DOHH2 (cell line): Measurements from ENCODE around the gene KCNIP3.
A peak's percentile ranks its signal among the peaks of the same experiment; 100 is the strongest.

Experiments used
- H3F3A ChIP-seq: fragments of 200-600 bp; sonication (generic), shearing (Covaris generic); 2 replicates; pipeline ENCODE4 v1.6.0; 2016; ENCODE audit warnings: antibody characterized with exemption, mild to moderate bottlenecking; ENCODE audit not compliant: control insufficient read depth, insufficient read depth
- H3K27ac ChIP-seq: fragments of 200-600 bp; sonication (generic); 2 replicates; pipeline ENCODE4 v1.5.1; 2014; ENCODE audit warnings: low read depth, mild to moderate bottlenecking, low read length, moderate library complexity
- H3K27me3 ChIP-seq: fragments of 200-600 bp; sonication (generic); 2 replicates; pipeline ENCODE4 v1.6.1; 2014; ENCODE audit warnings: mild to moderate bottlenecking, low read length, mixed read lengths; ENCODE audit not compliant: control insufficient read depth
- H3K36me3 ChIP-seq: fragments of 200-600 bp; sonication (generic); 2 replicates; pipeline ENCODE4 v1.6.1; 2014; ENCODE audit warnings: mild to moderate bottlenecking, low read length, moderate library complexity, mixed read lengths; ENCODE audit not compliant: control insufficient read depth
- H3K4me1 ChIP-seq: fragments of 200-600 bp; sonication (generic); 2 replicates; pipeline ENCODE4 v1.6.1; 2014; ENCODE audit warnings: mild to moderate bottlenecking, low read length, mixed read lengths; ENCODE audit not compliant: control insufficient read depth
- H3K4me2 ChIP-seq: fragments of 200-600 bp; sonication (generic); 2 replicates; pipeline ENCODE4 v1.6.0; 2014; ENCODE audit warnings: mild to moderate bottlenecking, low read length, moderate library complexity
- H3K4me3 ChIP-seq: fragments of 200-600 bp; sonication (generic); 2 replicates; pipeline ENCODE4 v1.5.1; 2014; ENCODE audit warnings: mild to moderate bottlenecking, low read length, mixed read lengths
- H3K79me2 ChIP-seq: fragments of 200-600 bp; sonication (generic); 2 replicates; pipeline ENCODE4 v1.6.1; 2014; ENCODE audit warnings: mild to moderate bottlenecking, low read length, mixed read lengths; ENCODE audit not compliant: control insufficient read depth
- H3K9me2 ChIP-seq: fragments of 200-600 bp; sonication (generic); replicated peaks from 2 replicates; pipeline ENCODE4 v1.6.1; 2014; ENCODE audit warnings: mild to moderate bottlenecking, low read length, mixed read lengths; ENCODE audit not compliant: control insufficient read depth
- H3K9me3 ChIP-seq: fragments of 200-600 bp; sonication (generic); 2 replicates; pipeline ENCODE4 v1.6.1; 2014; ENCODE audit warnings: antibody characterized with exemption, low read length, mixed read lengths; ENCODE audit not compliant: control insufficient read depth, insufficient read depth
- H4K20me1 ChIP-seq: fragments of 200-600 bp; sonication (generic); 2 replicates; pipeline ENCODE4 v1.6.0; 2014; ENCODE audit warnings: low read depth, mild to moderate bottlenecking, antibody characterized with exemption, low read length, moderate library complexity; ENCODE audit not compliant: control insufficient read depth, insufficient read depth
- CTCF ChIP-seq: fragments of 200-600 bp; sonication (generic); IDR thresholded peaks from one replicate; pipeline ENCODE4 v1.5.1; 2014; ENCODE audit warnings: antibody characterized with exemption, mild to moderate bottlenecking, low read depth, low read length; ENCODE audit not compliant: poor library complexity, severe bottlenecking
- EZH2phosphoT487 ChIP-seq: fragments of 200-600 bp; sonication (generic); IDR thresholded peaks from 2 replicates; pipeline ENCODE4 v1.6.1; 2017; ENCODE audit warnings: borderline replicate concordance, mild to moderate bottlenecking, antibody characterized with exemption, low read length, moderate library complexity, mixed read lengths

Gene KCNIP3

DNA sequence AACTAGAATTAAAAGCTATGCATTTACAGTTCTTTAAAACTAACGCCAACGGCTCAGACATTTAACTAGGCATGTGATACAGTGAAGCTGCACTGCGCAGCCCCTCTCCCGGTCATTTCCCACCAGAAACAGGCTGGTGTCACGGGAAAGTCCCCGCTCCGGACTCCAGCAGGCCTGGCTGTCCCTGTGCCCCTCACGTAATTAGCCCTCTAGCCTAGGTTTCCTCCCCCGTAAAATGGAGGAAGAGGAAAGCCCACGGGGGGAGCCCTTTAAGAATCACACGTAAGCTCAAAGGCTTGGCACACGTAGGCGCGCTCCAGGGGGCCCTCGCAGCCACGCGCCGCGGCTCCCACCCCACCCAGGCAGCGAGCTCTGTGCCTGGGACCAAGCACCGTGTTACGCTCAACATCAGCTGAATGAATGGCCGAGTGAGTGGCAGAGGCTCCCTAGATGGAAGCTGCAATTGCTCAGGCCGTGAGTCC, 48.0 kb downstream of the KCNIP3 start:
- Histone ChIP-seq H3K4me3 (peak overlapping the region; percentile 29; the same call in 1 of the 2 replicates), H3K9me2 (no peaks in the 10 kb centered on the region), H3K79me2 (no peaks in the 10 kb centered on the region), H3K4me1 (no peaks in the 10 kb centered on the region), H4K20me1 (no peaks in the 10 kb centered on the region), H3F3A (no peaks in the 10 kb centered on the region), H3K36me3 (no peaks in the 10 kb centered on the region), H3K9me3 (no peaks in the 10 kb centered on the region), H3K27ac (no peak overlapping the region), H3K4me2 (peak overlapping the region; percentile 52), H3K27me3 (peaks cover 17% of the 10 kb centered on the region)
- TF ChIP-seq CTCF (no peak), EZH2phosphoT487 (no peak)

GRCh38 chr2:95345563-95346230, 48.5 kb downstream of the KCNIP3 start:
- H3K27me3 ChIP-seq, result peaks cover 17% of the 10 kb centered on the region
- no peaks in the 10 kb centered on the region for H3K79me2 ChIP-seq
- H4K20me1 ChIP-seq, result no peaks in the 10 kb centered on the region
- no peaks in the 10 kb centered on the region for H3K36me3 ChIP-seq
- H3K9me3 ChIP-seq, result no peaks in the 10 kb centered on the region
- peak overlapping the region; percentile 52 for H3K4me2 ChIP-seq
- H3K4me3 ChIP-seq, result peak overlapping the region; percentile 29; the same call in 1 of the 2 replicates
- H3F3A ChIP-seq, result no peaks in the 10 kb centered on the region
- H3K27ac ChIP-seq, result no peak overlapping the region
- H3K4me1 ChIP-seq, result no peaks in the 10 kb centered on the region
- TF ChIP-seq CTCF (peak; percentile 70), EZH2phosphoT487 (0 out of 2 replicates have a peak, but pooled peaks have one; percentile 75)
- no peaks in the 10 kb centered on the region for H3K9me2 ChIP-seq

- no peak overlapping the region for H3K4me3 ChIP-seq
- no peaks in the 10 kb centered on the region for H3K4me1 ChIP-seq
- no peaks in the 10 kb centered on the region for H3K9me2 ChIP-seq
- H4K20me1 ChIP-seq, result no peaks in the 10 kb centered on the region
- no peaks in the 10 kb centered on the region for H3F3A ChIP-seq
- no peak overlapping the region for H3K27ac ChIP-seq
- no peaks in the 10 kb centered on the region for H3K79me2 ChIP-seq
- no peaks in the 10 kb centered on the region for H3K36me3 ChIP-seq
- peaks cover 17% of the 10 kb centered on the region for H3K27me3 ChIP-seq
- TF ChIP-seq CTCF (no peak), EZH2phosphoT487 (no peak)
- H3K4me2 ChIP-seq, result peak overlapping the region; percentile 52; the same call in 1 of the 2 replicates
- no peaks in the 10 kb centered on the region for H3K9me3 ChIP-seq
Measured at GRCh38 chr2:95346231-95346737, 49.1 kb downstream of the KCNIP3 start.
